LNCAP (cell line): Measurements from ENCODE around the gene ATXN7L2.
A peak's percentile ranks its signal among the peaks of the same experiment; 100 is the strongest.

Experiments
- CTCF ChIP-seq: fragments of 450-650 bp; IDR thresholded peaks from 2 replicates; pipeline ENCODE4 v1.5.1; 2017; ENCODE audit warnings: mild to moderate bottlenecking

The ATXN7L2 gene

DNA sequence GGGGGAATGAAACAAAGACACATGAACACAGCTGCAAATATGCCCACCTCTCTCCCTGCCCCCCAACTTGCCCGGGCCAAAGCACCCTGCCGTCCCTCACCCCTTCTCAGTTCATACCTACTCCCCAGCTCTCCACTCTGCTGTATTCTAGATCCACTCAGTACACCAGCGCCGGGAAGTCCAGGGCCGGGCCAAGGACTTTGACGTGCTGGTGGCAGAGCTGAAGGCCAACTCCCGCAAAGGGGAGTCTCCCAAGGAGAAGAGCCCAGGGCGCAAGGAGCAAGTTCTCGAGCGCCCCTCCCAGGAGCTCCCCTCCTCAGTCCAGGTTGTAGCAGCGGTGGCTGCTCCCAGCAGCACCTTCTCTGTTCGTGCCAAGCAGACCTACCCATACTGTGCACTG is 5.0 kb downstream of the ATXN7L2 start:
- TF ChIP-seq CTCF, result no peak

DNA sequence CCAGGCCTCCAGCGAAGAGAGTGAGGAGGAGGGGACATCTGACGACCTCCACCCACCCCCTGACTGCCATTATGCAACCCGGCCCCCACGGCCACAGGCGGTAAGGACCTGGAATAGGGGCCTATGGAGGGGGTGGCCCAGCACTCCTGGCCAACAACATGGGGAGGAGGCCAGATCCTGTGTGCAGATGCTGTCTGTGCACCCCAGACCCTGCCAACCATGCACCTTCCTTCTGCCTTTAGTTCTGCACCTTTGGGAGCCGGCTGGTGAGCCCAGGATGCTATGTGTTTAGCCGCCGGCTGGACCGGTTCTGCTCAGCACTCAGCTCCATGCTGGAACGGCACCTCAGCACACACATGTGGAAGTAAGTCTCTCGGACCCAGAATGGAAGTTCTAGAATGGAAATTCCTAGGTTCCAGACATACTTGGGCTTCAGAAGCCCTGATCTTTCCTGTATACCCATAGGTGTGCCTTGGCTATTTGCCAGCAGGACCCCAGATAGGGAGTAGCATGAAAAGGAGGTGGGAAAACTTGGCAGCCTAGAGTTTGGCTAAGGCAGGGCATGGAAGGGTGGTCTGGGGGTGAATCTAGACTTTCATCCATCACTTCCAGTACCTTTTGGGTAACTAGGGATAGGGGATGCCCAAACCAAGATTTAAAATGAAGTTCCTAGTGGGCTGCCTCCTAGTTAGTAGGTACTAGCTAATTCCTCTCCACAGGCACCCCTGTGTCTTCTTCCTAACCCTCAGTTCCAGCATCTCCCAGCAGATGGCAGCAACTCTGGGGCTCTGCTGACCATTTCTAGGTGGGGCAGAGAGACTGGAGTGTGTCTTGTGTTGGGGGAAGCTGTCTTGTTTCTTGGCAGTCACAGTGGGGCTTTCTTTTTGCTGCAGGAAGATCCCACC is 6.6 kb downstream of the ATXN7L2 start:
- TF ChIP-seq CTCF, result peak; percentile 72

GRCh38 chr1:109490934-109491302 is 7.2 kb downstream of the ATXN7L2 start:
- peak; percentile 13; the same call in 1 of the 2 replicates for TF ChIP-seq CTCF

DNA sequence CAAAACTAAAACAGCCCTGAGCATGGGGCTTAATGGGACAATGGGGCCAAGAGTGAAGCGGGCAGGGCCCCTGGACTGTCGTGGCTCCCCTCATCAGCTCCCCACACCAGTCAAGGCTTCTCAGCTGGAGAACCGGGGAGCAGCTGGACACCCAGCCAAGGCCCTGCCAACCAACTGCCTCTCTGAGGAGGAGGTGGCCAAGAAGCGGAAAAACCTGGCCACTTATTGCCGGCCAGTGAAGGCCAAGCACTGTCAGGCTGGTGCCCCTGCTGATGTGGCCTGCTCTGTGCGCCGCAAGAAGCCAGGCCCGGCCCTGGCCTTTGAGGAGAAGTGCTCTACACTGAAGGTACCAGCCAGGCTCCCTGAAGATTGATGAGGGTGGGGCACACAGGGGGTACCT is 7.7 kb downstream of the ATXN7L2 start:
- no peak for TF ChIP-seq CTCF

- no peak for TF ChIP-seq CTCF
These were observed 9.1 kb downstream of the ATXN7L2 start for GRCh38 chr1:109492779-109493178.

DNA sequence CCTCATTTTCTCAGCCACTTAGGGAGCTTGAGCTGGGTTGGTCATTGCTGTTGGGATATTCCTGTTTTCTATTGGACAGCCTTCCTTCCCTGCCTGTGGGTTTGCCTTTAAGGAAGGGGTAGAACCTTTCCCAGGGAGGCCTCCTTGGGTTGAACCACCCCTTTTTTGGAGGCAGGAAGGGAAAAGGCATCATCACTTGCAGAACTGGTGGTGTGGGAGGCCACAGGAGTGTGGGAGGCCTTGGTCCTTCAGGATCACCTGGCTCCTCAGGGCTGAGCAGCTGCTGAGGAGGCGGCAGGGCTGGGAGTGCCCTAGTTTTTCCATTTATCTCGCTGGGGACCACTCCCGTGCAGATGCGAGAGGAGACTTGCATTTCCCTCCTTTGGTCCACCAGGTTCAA is 9.5 kb downstream of the ATXN7L2 start:
- no peak for TF ChIP-seq CTCF

DNA sequence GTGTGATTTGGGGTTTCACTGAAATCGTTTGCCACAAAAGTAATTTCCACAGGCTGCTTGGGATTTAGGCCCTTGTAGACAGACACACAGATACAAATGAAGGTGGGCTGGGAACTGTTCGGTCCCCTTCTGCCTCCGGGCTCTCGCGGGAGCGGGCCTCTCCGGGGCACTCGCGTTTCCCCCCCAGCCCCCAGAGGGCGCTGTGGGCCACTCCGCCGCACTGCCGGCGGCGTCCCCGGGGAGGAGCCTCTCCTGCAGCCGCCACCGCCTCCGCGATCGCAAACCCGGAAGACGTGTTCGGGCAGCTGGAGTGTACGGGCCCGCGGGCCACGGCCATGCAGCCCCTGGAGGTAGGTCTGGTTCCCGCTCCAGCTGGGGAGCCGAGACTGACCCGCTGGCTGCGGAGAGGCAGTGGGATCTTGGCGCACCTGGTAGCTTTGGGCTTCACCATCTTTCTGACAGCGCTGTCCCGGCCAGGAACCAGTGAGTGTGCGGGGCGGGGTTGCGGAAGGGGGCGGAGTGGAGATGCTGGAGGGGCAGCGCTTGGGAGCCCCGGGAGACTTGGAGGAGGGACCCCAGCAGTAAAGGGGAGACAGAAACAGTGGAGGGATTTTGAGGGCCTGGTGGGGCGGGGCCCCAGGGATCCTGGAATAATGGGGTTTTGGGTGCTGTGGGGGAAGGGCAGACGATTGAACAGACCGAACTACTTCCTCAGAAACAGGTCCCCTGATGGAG is 10.3 kb downstream of the ATXN7L2 start, which contains the start of gene CYB561D1:
Gene CYB561D1 (plus strand): TSS at position 290 of the 735 bp plus-strand sequence. CDS start 46 bp downstream, at position 336.
- TF ChIP-seq CTCF, result peak; percentile 96
